Pancreas (tissue), 10 donors: Measurements from ENCODE around the gene ZYG11B. TPM values are rescaled to one million over a fixed set of nuclear protein-coding genes. Genes with fewer than 3 reads are reported as not detected.
"Not testable (repeated sequence)": the region's sequence is repeated elsewhere in the genome, so short reads cannot be mapped to it uniquely, and the experiment has no call there.

Experiments used
- ATAC-seq, 4 donors: fragments of 200-7000 bp; cut with Tn5 transposase; one replicate each; pipeline versions ENCODE4 v1.8.0 to v1.9.1; 2020; ENCODE audit warnings: mild to moderate bottlenecking in 4 of 4, moderate library complexity in 4 of 4
- DNase-seq, 6 donors: peaks; one replicate each; pipeline ENCODE4 v3.0.0-alpha.2; 2020
- FAIRE-seq: peaks from 2 replicates; lab custom pipeline; 2012; peaks lifted over from hg19 to GRCh38; lab: Jason Lieb, UNC
- H3K27ac ChIP-seq, 4 donors: fragments of 200-600 bp; sonication (generic); 1 replicate in 3 of 4; 2 replicates in 1 of 4; pipeline versions ENCODE4 v1.5.0 to v1.8.0; 2020
- H3K27me3 ChIP-seq, 4 donors: fragments of 200-600 bp; one replicate each; pipeline ENCODE4 v1.8.0; 2021
- H3K36me3 ChIP-seq, 3 donors: fragments of 200-600 bp; sonication (generic) in 1 of 3; one replicate each; pipeline versions ENCODE4 v1.5.0 to v1.8.0; 2020 to 2021
- H3K4me1 ChIP-seq, 3 donors: fragments of 200-600 bp; one replicate each; pipeline ENCODE4 v1.8.0; 2021
- H3K4me3 ChIP-seq, 4 donors: fragments of 200-600 bp; sonication (generic) in 2 of 4; one replicate each; pipeline versions ENCODE4 v1.5.0 to v1.8.0; 2020 to 2021
- H3K9me3 ChIP-seq, 4 donors: fragments of 200-600 bp; one replicate each; pipeline ENCODE4 v1.8.0; 2021
- CTCF ChIP-seq, 4 donors: fragments of 200-600 bp; sonication (generic) in 3 of 4; IDR thresholded peaks; one replicate each; pipeline versions ENCODE4 v1.5.0 to v1.8.0; 2021; ENCODE audit warnings: antibody characterized with exemption in 4 of 4
- WGBS, 2 donors: extraction: QIAGEN DNeasy Blood & Tissue Kit; methylation state at CpG; one replicate each; pipeline ENCODE4 v1.1.7; 2013; 5-methylcytosine and 5-hydroxymethylcytosine counted together
- intact Hi-C, 3 donors: fragments of 100-400 bp; cut with DNase I; formaldehyde crosslinking; loops; one replicate each; pipeline versions ENCODE4 v1.11.1 to v1.14.2; 2022
- polyA plus RNA-seq, 2 donors: library from polyadenylated mRNA; stranded (reverse); fragments of 200-250 nt; gene quantifications; one replicate each; pipeline ENCODE4 v1.2.3, GENCODE V29; 2013
- total RNA-seq, 6 donors: library from RNA; stranded (reverse); fragmentation: NEBNext Ultra II Directional in 4 of 6; extraction: Animal tissue kit (Norgen Biotek cat#: 25700) in 4 of 6; gene quantifications; one replicate each; pipeline versions ENCODE4 v1.2.1 to v1.2.4, GENCODE V29; 2021 to 2023
- donor health status: healthy with polysubstance abuse.
- donor health status: DM: no; HTN: no; CAD: no; lungs with moderate emphysema.
- donor health status: DM: no; HTN: no; CAD: no.
- donor health status: control.
- donor health status: control.
- donor health status: Bipolar disorder and iron deficiency.
- donor health status: DM: yes; HTN: yes; CAD: no.
- donor health status: DM: no; HTN: no; CAD: no.
- donor health status: DM: no; HTN: no; CAD: no.
- donor health status: DM: yes; HTN: yes; CAD: no.

Gene ZYG11B
- total and polyA plus RNA-seq, 8 donors, result 3.2 to 12.9 (median 7.2) TPM

GRCh38 chr1:52771384-52771783, 45.1 kb downstream of the ZYG11B start:
- TF ChIP-seq CTCF (IDR thresholded peaks at IDR 0.05), result no peak
- DNase-seq, result no peak
- intact Hi-C loops, result no loop called here
- ATAC-seq, result no peak
- Histone ChIP-seq H3K36me3 (peaks cover 0 to 15% (median 0%) of the 10 kb centered on the region in 3 donors), H3K4me3 (no peak overlapping the region), H3K4me1 (no peaks in the 10 kb centered on the region), H3K27me3 (no peaks in the 10 kb centered on the region), H3K9me3 (no peaks in the 10 kb centered on the region), H3K27ac (no peak overlapping the region)
- WGBS, 2 donors, result 84 to 85% methylated on average over 7 of the region's 7 CpGs
- FAIRE-seq, result no peak

GRCh38 chr1:52786148-52786547, 59.9 kb downstream of the ZYG11B start:
- no peak for ATAC-seq

GRCh38 chr1:52790429-52790828, 64.2 kb downstream of the ZYG11B start:
- H3K4me3 ChIP-seq, H3K27me3 ChIP-seq, DNase-seq, H3K9me3 ChIP-seq, H3K4me1 ChIP-seq, H3K27ac ChIP-seq, intact Hi-C loops, FAIRE-seq, ATAC-seq: not testable (repeated sequence)
- peaks cover 0 to 11% (median 0%) of the 10 kb centered on the region in 3 donors for H3K36me3 ChIP-seq
- 97 to 99% methylated on average over 12 of the region's 12 CpGs for WGBS, 2 donors

More at GRCh38 chr1:52786148-52786547, 59.9 kb downstream of the ZYG11B start:
- intact Hi-C loops, result no loop called here
- DNase-seq, result no peak
- H3K36me3 ChIP-seq, result peaks cover 0 to 33% (median 0%) of the 10 kb centered on the region in 3 donors
- H3K9me3 ChIP-seq, result no peaks in the 10 kb centered on the region
- no peak for TF ChIP-seq CTCF (IDR thresholded peaks at IDR 0.05)
- H3K4me3 ChIP-seq, result no peak overlapping the region
- H3K27ac ChIP-seq, result no peak overlapping the region
- no peak for FAIRE-seq
- H3K27me3 ChIP-seq, result no peaks in the 10 kb centered on the region
- WGBS, 2 donors, result 95 to 96% methylated on average over 4 of the region's 4 CpGs
- no peaks in the 10 kb centered on the region for H3K4me1 ChIP-seq

GRCh38 chr1:52792036-52792435, 65.8 kb downstream of the ZYG11B start:
- TF ChIP-seq CTCF (IDR thresholded peaks at IDR 0.05), result no peak
- Histone ChIP-seq H3K4me1 (no peaks in the 10 kb centered on the region), H3K27me3 (no peaks in the 10 kb centered on the region), H3K9me3 (no peaks in the 10 kb centered on the region), H3K36me3 (peaks cover 0 to 9% (median 0%) of the 10 kb centered on the region in 3 donors), H3K4me3 (no peak overlapping the region), H3K27ac (no peak overlapping the region)
- ATAC-seq (no peak), FAIRE-seq (no peak), DNase-seq (no peak)
- intact Hi-C loops, result no loop called here
- WGBS, 2 donors, result 91 to 92% methylated on average over 1 of the region's 1 CpG

GRCh38 chr1:52793717-52794116, 67.5 kb downstream of the ZYG11B start:
- H3K4me3 ChIP-seq, ATAC-seq, H3K27ac ChIP-seq, DNase-seq, H3K4me1 ChIP-seq, intact Hi-C loops, H3K9me3 ChIP-seq, H3K27me3 ChIP-seq, FAIRE-seq, H3K36me3 ChIP-seq: not testable (repeated sequence)
- WGBS, 2 donors, result 92% methylated on average over 7 of the region's 7 CpGs

GRCh38 chr1:52795464-52795863, 69.2 kb downstream of the ZYG11B start:
- Histone ChIP-seq H3K27me3 (no peaks in the 10 kb centered on the region), H3K27ac (no peak overlapping the region), H3K4me1 (no peaks in the 10 kb centered on the region), H3K36me3 (peaks cover 0 to 4% (median 0%) of the 10 kb centered on the region in 3 donors), H3K9me3 (no peaks in the 10 kb centered on the region), H3K4me3 (no peak overlapping the region)
- intact Hi-C loops, result no loop called here
- ATAC-seq (no peak), FAIRE-seq (no peak), DNase-seq (no peak)
- TF ChIP-seq CTCF (IDR thresholded peaks at IDR 0.05), result no peak
- 94 to 95% methylated on average over 3 of the region's 3 CpGs for WGBS, 2 donors
